NCI-H2196 treated with DMSO at 0.1 percent for 48 hours (cell line): ENCODE data around the gene TRAM2.

Source experiments
- DNase-seq: peaks from one replicate; lab custom pipeline; 2025; ENCODE audit not compliant: unreplicated experiment; lab: John Stamatoyannopoulos, UW

Gene TRAM2

GRCh38 chr6:52533491-52533890, 43.4 kb downstream of the TRAM2 start:
- no peak for DNase-seq

GRCh38 chr6:52532457-52532856, 44.4 kb downstream of the TRAM2 start:
- no peak for DNase-seq

GRCh38 chr6:52531834-52532233, 45.0 kb downstream of the TRAM2 start:
- no peak for DNase-seq

GRCh38 chr6:52531396-52531795, 45.5 kb downstream of the TRAM2 start:
- DNase-seq = no peak

GRCh38 chr6:52530351-52530750, 46.5 kb downstream of the TRAM2 start:
- no peak for DNase-seq

GRCh38 chr6:52529311-52529710, 47.5 kb downstream of the TRAM2 start:
- DNase-seq = no peak

GRCh38 chr6:52527436-52527835, 49.4 kb downstream of the TRAM2 start:
- DNase-seq = no peak

GRCh38 chr6:52526634-52527033, 50.2 kb downstream of the TRAM2 start:
- no peak for DNase-seq

- DNase-seq = no peak
Observed at GRCh38 chr6:52524918-52525317, 51.9 kb downstream of the TRAM2 start.

- DNase-seq = no peak
Observed at GRCh38 chr6:52523378-52524142, 53.3 kb downstream of the TRAM2 start.

- DNase-seq = no peak
Observed at GRCh38 chr6:52522655-52523054, 54.2 kb downstream of the TRAM2 start.

GRCh38 chr6:52522151-52522626, 54.7 kb downstream of the TRAM2 start:
- no peak for DNase-seq

- DNase-seq = no peak
Observed at GRCh38 chr6:52519618-52520017, 57.2 kb downstream of the TRAM2 start.

GRCh38 chr6:52518279-52518945, 58.4 kb downstream of the TRAM2 start:
- DNase-seq = no peak

GRCh38 chr6:52517502-52518278, 59.2 kb downstream of the TRAM2 start:
- peak; percentile 62 for DNase-seq

GRCh38 chr6:52516943-52517342, 59.9 kb downstream of the TRAM2 start:
- no peak for DNase-seq

GRCh38 chr6:52516269-52516668, 60.6 kb downstream of the TRAM2 start:
- no peak for DNase-seq

GRCh38 chr6:52515219-52515960, 61.5 kb downstream of the TRAM2 start:
- no peak for DNase-seq

- no peak for DNase-seq
Observed at GRCh38 chr6:52514514-52514913, 62.3 kb downstream of the TRAM2 start.

GRCh38 chr6:52513896-52514295, 63.0 kb downstream of the TRAM2 start:
- no peak for DNase-seq

GRCh38 chr6:52513464-52513863, 63.4 kb downstream of the TRAM2 start:
- DNase-seq = no peak
